ENCODE data around the gene TGFBRAP1.

TGFBRAP1 gene

GRCh38 chr2:105325389-105325963 is 4.1 kb downstream of the TGFBRAP1 start:
- Histone ChIP-seq H3K27me3 (ENCODE audit: control insufficient read depth, insufficient read depth, low read length) (no peaks in the 10 kb centered on the region), H3K27ac (no peak overlapping the region), H2AFZ (no peak overlapping the region), H3K4me2 (ENCODE audit: low read length) (no peak overlapping the region), H3K9me3 (ENCODE audit: control insufficient read depth, low read length) (no peaks in the 10 kb centered on the region), H3K36me3 (ENCODE audit: control insufficient read depth, insufficient read depth, low read length) (no peaks in the 10 kb centered on the region), H3K79me2 (peaks cover 23% of the 10 kb centered on the region), H3K9ac (no peak overlapping the region), H3K4me1 (peaks cover 10% of the 10 kb centered on the region), H3K4me3 (ENCODE audit: low read depth, low read length) (no peak overlapping the region)
- TF ChIP-seq CTCF (IDR thresholded peaks at IDR 0.05): no peak

GRCh38 chr2:105324732-105325131 is 4.8 kb downstream of the TGFBRAP1 start:
- H3K79me2 ChIP-seq: peaks cover 20% of the 10 kb centered on the region
- no peak overlapping the region for H3K4me3 ChIP-seq (ENCODE audit: low read depth, low read length)
- no peaks in the 10 kb centered on the region for H3K36me3 ChIP-seq (ENCODE audit: control insufficient read depth, insufficient read depth, low read length)
- no peaks in the 10 kb centered on the region for H3K27me3 ChIP-seq (ENCODE audit: control insufficient read depth, insufficient read depth, low read length)
- no peak overlapping the region for H2AFZ ChIP-seq
- no peak overlapping the region for H3K27ac ChIP-seq
- no peaks in the 10 kb centered on the region for H3K9me3 ChIP-seq (ENCODE audit: control insufficient read depth, low read length)
- TF ChIP-seq CTCF (IDR thresholded peaks at IDR 0.05): no peak
- peaks cover 6% of the 10 kb centered on the region for H3K4me1 ChIP-seq
- H3K4me2 ChIP-seq (ENCODE audit: low read length): no peak overlapping the region
- H3K9ac ChIP-seq: no peak overlapping the region

GRCh38 chr2:105324101-105324500 is 5.4 kb downstream of the TGFBRAP1 start:
- TF ChIP-seq CTCF (IDR thresholded peaks at IDR 0.05): no peak
- H3K27ac ChIP-seq: no peak overlapping the region
- H3K9me3 ChIP-seq (ENCODE audit: control insufficient read depth, low read length): no peaks in the 10 kb centered on the region
- no peak overlapping the region for H3K4me3 ChIP-seq (ENCODE audit: low read depth, low read length)
- H3K9ac ChIP-seq: no peak overlapping the region
- no peaks in the 10 kb centered on the region for H3K36me3 ChIP-seq (ENCODE audit: control insufficient read depth, insufficient read depth, low read length)
- H3K27me3 ChIP-seq (ENCODE audit: control insufficient read depth, insufficient read depth, low read length): no peaks in the 10 kb centered on the region
- H2AFZ ChIP-seq: no peak overlapping the region
- no peak overlapping the region for H3K4me2 ChIP-seq (ENCODE audit: low read length)
- peaks cover 6% of the 10 kb centered on the region for H3K4me1 ChIP-seq
- H3K79me2 ChIP-seq: peaks cover 23% of the 10 kb centered on the region

- no peak overlapping the region for H3K27ac ChIP-seq
- peaks cover under 1% of the 10 kb centered on the region for H3K4me1 ChIP-seq
- no peak overlapping the region for H3K4me2 ChIP-seq (ENCODE audit: low read length)
- no peaks in the 10 kb centered on the region for H3K36me3 ChIP-seq (ENCODE audit: control insufficient read depth, insufficient read depth, low read length)
- H2AFZ ChIP-seq: no peak overlapping the region
- no peak for TF ChIP-seq CTCF (IDR thresholded peaks at IDR 0.05)
- no peaks in the 10 kb centered on the region for H3K9me3 ChIP-seq (ENCODE audit: control insufficient read depth, low read length)
- no peaks in the 10 kb centered on the region for H3K27me3 ChIP-seq (ENCODE audit: control insufficient read depth, insufficient read depth, low read length)
- no peak overlapping the region for H3K4me3 ChIP-seq (ENCODE audit: low read depth, low read length)
- no peak overlapping the region for H3K9ac ChIP-seq
- peaks cover 27% of the 10 kb centered on the region for H3K79me2 ChIP-seq
These were observed 6.4 kb downstream of the TGFBRAP1 start for GRCh38 chr2:105323111-105323510.

All from parathyroid adenoma (tissue), 2 donors.